Activated CD4-positive, alpha-beta memory T cell treated with anti-CD3 and anti-CD28 coated beads, Interleukin-2, amount 10 ng/mL, durations not matched to agents 7 days and 5 days (primary cell): ENCODE measurements around the gene KRT13. TPM values are rescaled to one million over a fixed set of nuclear protein-coding genes. Genes with fewer than 3 reads are reported as not detected.

Experiments
- CTCF ChIA-PET: fragments of 350-600 bp; sonication (Branson Sonifier 250); formaldehyde crosslinking; loops from one replicate; lab custom pipeline; 2021; ENCODE audit warnings: antibody characterized with exemption, inconsistent platforms; lab: Charles Lee
- POLR2A ChIA-PET: fragments of 350-600 bp; sonication (Branson Sonifier 250); formaldehyde crosslinking; loops from one replicate; lab custom pipeline; 2021; ENCODE audit warnings: antibody characterized with exemption; lab: Charles Lee
- DNase-seq: peaks from one replicate; pipeline ENCODE4 v3.0.0-alpha.2; 2020
- H3K27ac Mint-ChIP-seq: one replicate; pipeline ENCODE4 v1.8.0; 2021; ENCODE audit warnings: mild to moderate bottlenecking, mixed read lengths
- H3K27me3 Mint-ChIP-seq: one replicate; pipeline ENCODE4 v1.8.0; 2021; ENCODE audit warnings: mixed read lengths
- H3K36me3 Mint-ChIP-seq: one replicate; pipeline ENCODE4 v1.8.0; 2021; ENCODE audit warnings: low read depth, mixed read lengths
- H3K4me1 Mint-ChIP-seq: one replicate; pipeline ENCODE4 v1.8.0; 2021; ENCODE audit warnings: mixed read lengths
- H3K4me3 Mint-ChIP-seq: one replicate; pipeline ENCODE4 v1.8.0; 2021; ENCODE audit warnings: mild to moderate bottlenecking, mixed read lengths
- H3K9me3 Mint-ChIP-seq: one replicate; pipeline ENCODE4 v1.8.0; 2021; ENCODE audit warnings: mixed read lengths
- total RNA-seq, 2 experiments: library from RNA; stranded (reverse); gene quantifications; one replicate each; pipeline ENCODE4 v1.2.3, GENCODE V29; 2021

The KRT13 gene
- total RNA-seq, 2 experiments from 2014 or later: not detected

GRCh38 chr17:41480581-41480980 is 24.8 kb downstream of the KRT13 start:
- no peak for DNase-seq
- POLR2A ChIA-PET: no interaction called here
- CTCF ChIA-PET: no interaction called here
- Mint-ChIP-seq H3K36me3 (no peaks in the 10 kb centered on the region), H3K9me3 (no peaks in the 10 kb centered on the region), H3K4me3 (no peak overlapping the region), H3K27me3 (peaks cover 4% of the 10 kb centered on the region), H3K4me1 (no peaks in the 10 kb centered on the region), H3K27ac (no peak overlapping the region)

GRCh38 chr17:41480136-41480535 is 25.3 kb downstream of the KRT13 start:
- H3K27me3 Mint-ChIP-seq: peaks cover 4% of the 10 kb centered on the region
- DNase-seq: no peak
- no peaks in the 10 kb centered on the region for H3K4me1 Mint-ChIP-seq
- no peak overlapping the region for H3K4me3 Mint-ChIP-seq
- ChIA-PET POLR2A (no interaction called here), CTCF (no interaction called here)
- no peak overlapping the region for H3K27ac Mint-ChIP-seq
- no peaks in the 10 kb centered on the region for H3K9me3 Mint-ChIP-seq
- H3K36me3 Mint-ChIP-seq: no peaks in the 10 kb centered on the region

- H3K27ac Mint-ChIP-seq: no peak overlapping the region
- no peak for DNase-seq
- no peaks in the 10 kb centered on the region for H3K4me1 Mint-ChIP-seq
- H3K4me3 Mint-ChIP-seq: no peak overlapping the region
- CTCF ChIA-PET: interaction anchor here (1.1 kb wide), 1 partner anchor 20 kb away, joined by 3 read pairs; no protein-coding TSS in a partner anchor
- peaks cover 2% of the 10 kb centered on the region for H3K27me3 Mint-ChIP-seq
- H3K36me3 Mint-ChIP-seq: no peaks in the 10 kb centered on the region
- POLR2A ChIA-PET: no interaction called here
- H3K9me3 Mint-ChIP-seq: no peaks in the 10 kb centered on the region
Observed at GRCh38 chr17:41478237-41478636, 27.2 kb downstream of the KRT13 start.

GRCh38 chr17:41476866-41477815 is 28.3 kb downstream of the KRT13 start:
- no peak overlapping the region for H3K4me3 Mint-ChIP-seq
- peaks cover 4% of the 10 kb centered on the region for H3K27me3 Mint-ChIP-seq
- H3K4me1 Mint-ChIP-seq: no peaks in the 10 kb centered on the region
- DNase-seq: no peak
- H3K9me3 Mint-ChIP-seq: no peaks in the 10 kb centered on the region
- ChIA-PET CTCF (interaction anchor here (1.1 kb wide), 1 partner anchor 21 kb away, joined by 3 read pairs; no protein-coding TSS in a partner anchor), POLR2A (no interaction called here)
- H3K27ac Mint-ChIP-seq: no peak overlapping the region
- no peaks in the 10 kb centered on the region for H3K36me3 Mint-ChIP-seq

GRCh38 chr17:41475421-41475820 is 30.0 kb downstream of the KRT13 start:
- H3K9me3 Mint-ChIP-seq: no peaks in the 10 kb centered on the region
- POLR2A ChIA-PET: no interaction called here
- no peak overlapping the region for H3K27ac Mint-ChIP-seq
- H3K27me3 Mint-ChIP-seq: peaks cover 8% of the 10 kb centered on the region
- H3K4me3 Mint-ChIP-seq: no peak overlapping the region
- DNase-seq: no peak
- CTCF ChIA-PET: no interaction called here
- no peaks in the 10 kb centered on the region for H3K36me3 Mint-ChIP-seq
- H3K4me1 Mint-ChIP-seq: no peaks in the 10 kb centered on the region

GRCh38 chr17:41474863-41475262 is 30.5 kb downstream of the KRT13 start:
- Mint-ChIP-seq H3K36me3 (no peaks in the 10 kb centered on the region), H3K27me3 (peaks cover 8% of the 10 kb centered on the region), H3K9me3 (no peaks in the 10 kb centered on the region), H3K4me3 (no peak overlapping the region), H3K4me1 (no peaks in the 10 kb centered on the region), H3K27ac (no peak overlapping the region)
- ChIA-PET POLR2A (no interaction called here), CTCF (interaction anchor here (1.4 kb wide), 1 partner anchor 74 kb away, joined by 3 read pairs; no protein-coding TSS in a partner anchor)
- DNase-seq: no peak

- Mint-ChIP-seq H3K27me3 (peaks cover 8% of the 10 kb centered on the region), H3K4me1 (no peaks in the 10 kb centered on the region), H3K9me3 (no peaks in the 10 kb centered on the region), H3K27ac (no peak overlapping the region), H3K4me3 (no peak overlapping the region), H3K36me3 (no peaks in the 10 kb centered on the region)
- DNase-seq: no peak
- ChIA-PET POLR2A (no interaction called here), CTCF (no interaction called here)
Observed at GRCh38 chr17:41468346-41468745, 37.1 kb downstream of the KRT13 start.

GRCh38 chr17:41467561-41467960 is 37.9 kb downstream of the KRT13 start:
- ChIA-PET POLR2A (no interaction called here), CTCF (no interaction called here)
- Mint-ChIP-seq H3K4me1 (no peaks in the 10 kb centered on the region), H3K36me3 (no peaks in the 10 kb centered on the region), H3K4me3 (no peak overlapping the region), H3K27me3 (peaks cover 6% of the 10 kb centered on the region), H3K27ac (no peak overlapping the region), H3K9me3 (no peaks in the 10 kb centered on the region)
- no peak for DNase-seq

GRCh38 chr17:41466988-41467387 is 38.4 kb downstream of the KRT13 start, which contains the start of gene KRT32:
Gene KRT32 (minus strand): TSS chr17:41467386. CDS start chr17:41467325, 61 bp downstream.
- no peaks in the 10 kb centered on the region for H3K36me3 Mint-ChIP-seq
- POLR2A ChIA-PET: no interaction called here
- no peaks in the 10 kb centered on the region for H3K9me3 Mint-ChIP-seq
- H3K27ac Mint-ChIP-seq: no peak within 1 kb of the TSS
- H3K4me1 Mint-ChIP-seq: no peaks in the 10 kb centered on the region
- H3K4me3 Mint-ChIP-seq: no peak within 1 kb of the TSS
- CTCF ChIA-PET: no interaction called here
- no peak for DNase-seq
- H3K27me3 Mint-ChIP-seq: peaks cover 6% of the 10 kb centered on the region

- Mint-ChIP-seq H3K36me3 (no peaks in the 10 kb centered on the region), H3K27ac (no peak overlapping the region), H3K9me3 (no peaks in the 10 kb centered on the region), H3K27me3 (peaks cover 3% of the 10 kb centered on the region), H3K4me1 (no peaks in the 10 kb centered on the region), H3K4me3 (no peak overlapping the region)
- DNase-seq: no peak
- ChIA-PET POLR2A (no interaction called here), CTCF (no interaction called here)
Observed at GRCh38 chr17:41464682-41465081, 40.7 kb downstream of the KRT13 start.

- no peaks in the 10 kb centered on the region for H3K4me1 Mint-ChIP-seq
- H3K36me3 Mint-ChIP-seq: no peaks in the 10 kb centered on the region
- POLR2A ChIA-PET: no interaction called here
- H3K4me3 Mint-ChIP-seq: no peak overlapping the region
- no peaks in the 10 kb centered on the region for H3K9me3 Mint-ChIP-seq
- H3K27ac Mint-ChIP-seq: no peak overlapping the region
- CTCF ChIA-PET: interaction anchor here (1.2 kb wide), 1 partner anchor 85 kb away, joined by 4 read pairs; no protein-coding TSS in a partner anchor
- DNase-seq: no peak
- peaks cover 3% of the 10 kb centered on the region for H3K27me3 Mint-ChIP-seq
Observed at GRCh38 chr17:41464173-41464572, 41.2 kb downstream of the KRT13 start.

GRCh38 chr17:41463746-41464145 is 41.7 kb downstream of the KRT13 start:
- H3K9me3 Mint-ChIP-seq: no peaks in the 10 kb centered on the region
- DNase-seq: no peak
- ChIA-PET POLR2A (no interaction called here), CTCF (interaction anchor here (1.2 kb wide), 1 partner anchor 86 kb away, joined by 4 read pairs; no protein-coding TSS in a partner anchor)
- no peak overlapping the region for H3K27ac Mint-ChIP-seq
- H3K4me1 Mint-ChIP-seq: no peaks in the 10 kb centered on the region
- peaks cover 3% of the 10 kb centered on the region for H3K27me3 Mint-ChIP-seq
- no peak overlapping the region for H3K4me3 Mint-ChIP-seq
- H3K36me3 Mint-ChIP-seq: no peaks in the 10 kb centered on the region

- H3K27me3 Mint-ChIP-seq: peaks cover 1% of the 10 kb centered on the region
- no peaks in the 10 kb centered on the region for H3K36me3 Mint-ChIP-seq
- CTCF ChIA-PET: interaction anchor here (0.7 kb wide), 1 partner anchor 114 kb away, joined by 4 read pairs; no protein-coding TSS in a partner anchor
- H3K27ac Mint-ChIP-seq: no peak overlapping the region
- POLR2A ChIA-PET: no interaction called here
- no peaks in the 10 kb centered on the region for H3K4me1 Mint-ChIP-seq
- DNase-seq: no peak
- no peaks in the 10 kb centered on the region for H3K9me3 Mint-ChIP-seq
- H3K4me3 Mint-ChIP-seq: no peak overlapping the region
Observed at GRCh38 chr17:41462705-41463104, 42.7 kb downstream of the KRT13 start.
